Suprapubic skin (tissue), 3 donors: ENCODE data around the gene ZDHHC14.

ENCODE experiments used
- CTCF ChIP-seq, 2 donors: fragments of 200-600 bp in 1 of 2; fragments of 450-650 bp in 1 of 2; sonication (generic) in 1 of 2; IDR thresholded peaks; one replicate each; pipeline ENCODE4 v1.5.1; 2016 to 2019; ENCODE audit warnings: antibody characterized with exemption in 2 of 2, mild to moderate bottlenecking in 1 of 2, moderate library complexity in 1 of 2
- EP300 ChIP-seq: sonication (generic); formaldehyde crosslinking; IDR thresholded peaks from one replicate; pipeline ENCODE4 v1.6.1; 2017; ENCODE audit warnings: antibody characterized with exemption
- POLR2A ChIP-seq, 2 donors: fragments of 450-650 bp; IDR thresholded peaks; one replicate each; pipeline ENCODE4 v1.6.1; 2017; ENCODE audit warnings: antibody characterized with exemption in 2 of 2, mild to moderate bottlenecking in 2 of 2, moderate library complexity in 2 of 2

- no peak for TF ChIP-seq CTCF (IDR thresholded peaks at IDR 0.05)
- TF ChIP-seq EP300, result no peak
- no peak for TF ChIP-seq POLR2A (IDR thresholded peaks at IDR 0.05)
Observed at GRCh38 chr6:157675831-157676230, 294.8 kb downstream of the ZDHHC14 start.
